ENCODE results near the gene PIK3R2. TPM values are rescaled to one million over a fixed set of nuclear protein-coding genes. Genes with fewer than 3 reads are reported as not detected.

The PIK3R2 gene
- total and polyA plus RNA-seq, 2 of the 13 experiments (the other 11 are each of a cell fraction or from before 2014, with no cell fraction given): 18.6 to 25.3 TPM

DNA sequence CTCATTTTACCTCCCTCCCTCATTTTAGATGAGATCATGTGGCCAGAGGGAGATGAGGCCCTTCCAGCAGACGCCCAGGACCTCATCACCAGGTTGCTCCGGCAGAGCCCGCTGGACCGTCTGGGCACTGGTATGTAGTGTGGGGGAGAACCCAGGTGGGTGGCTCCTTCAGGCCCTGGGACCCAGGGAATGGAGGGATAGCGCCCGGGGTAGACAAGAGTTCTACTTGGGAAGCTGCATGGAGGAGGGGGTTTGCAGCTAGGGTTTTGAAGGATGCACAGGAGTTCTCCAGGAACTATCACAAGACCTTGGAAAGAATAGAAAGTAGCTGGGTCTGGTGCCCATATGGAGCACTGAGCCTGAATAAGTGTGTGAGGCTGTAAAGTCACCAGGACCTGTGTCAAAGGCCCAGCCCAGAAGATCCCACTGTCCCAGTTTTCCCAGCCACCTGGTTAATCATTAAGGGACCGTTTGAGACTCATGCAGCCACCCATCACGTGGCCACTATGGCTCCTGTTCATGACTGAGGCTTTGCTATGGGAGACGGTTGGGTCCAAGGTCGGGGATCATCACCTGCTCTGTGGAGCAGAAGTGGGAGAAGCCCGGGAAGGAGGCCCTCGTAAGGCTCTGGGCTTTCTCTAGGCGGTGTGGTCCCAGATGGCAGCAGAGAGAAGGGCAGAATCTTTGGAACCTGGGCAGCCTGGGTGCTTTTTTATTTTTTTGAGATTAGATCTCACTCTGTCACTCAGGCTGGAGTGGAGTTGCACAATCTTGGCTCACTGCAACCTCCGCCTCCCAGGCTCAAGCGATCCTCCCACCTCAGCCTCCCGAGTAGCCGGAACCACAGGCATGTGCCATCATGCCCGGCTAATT, 17.0 kb upstream of the PIK3R2 start (continued):
- TF ChIP-seq, protein P1, sequence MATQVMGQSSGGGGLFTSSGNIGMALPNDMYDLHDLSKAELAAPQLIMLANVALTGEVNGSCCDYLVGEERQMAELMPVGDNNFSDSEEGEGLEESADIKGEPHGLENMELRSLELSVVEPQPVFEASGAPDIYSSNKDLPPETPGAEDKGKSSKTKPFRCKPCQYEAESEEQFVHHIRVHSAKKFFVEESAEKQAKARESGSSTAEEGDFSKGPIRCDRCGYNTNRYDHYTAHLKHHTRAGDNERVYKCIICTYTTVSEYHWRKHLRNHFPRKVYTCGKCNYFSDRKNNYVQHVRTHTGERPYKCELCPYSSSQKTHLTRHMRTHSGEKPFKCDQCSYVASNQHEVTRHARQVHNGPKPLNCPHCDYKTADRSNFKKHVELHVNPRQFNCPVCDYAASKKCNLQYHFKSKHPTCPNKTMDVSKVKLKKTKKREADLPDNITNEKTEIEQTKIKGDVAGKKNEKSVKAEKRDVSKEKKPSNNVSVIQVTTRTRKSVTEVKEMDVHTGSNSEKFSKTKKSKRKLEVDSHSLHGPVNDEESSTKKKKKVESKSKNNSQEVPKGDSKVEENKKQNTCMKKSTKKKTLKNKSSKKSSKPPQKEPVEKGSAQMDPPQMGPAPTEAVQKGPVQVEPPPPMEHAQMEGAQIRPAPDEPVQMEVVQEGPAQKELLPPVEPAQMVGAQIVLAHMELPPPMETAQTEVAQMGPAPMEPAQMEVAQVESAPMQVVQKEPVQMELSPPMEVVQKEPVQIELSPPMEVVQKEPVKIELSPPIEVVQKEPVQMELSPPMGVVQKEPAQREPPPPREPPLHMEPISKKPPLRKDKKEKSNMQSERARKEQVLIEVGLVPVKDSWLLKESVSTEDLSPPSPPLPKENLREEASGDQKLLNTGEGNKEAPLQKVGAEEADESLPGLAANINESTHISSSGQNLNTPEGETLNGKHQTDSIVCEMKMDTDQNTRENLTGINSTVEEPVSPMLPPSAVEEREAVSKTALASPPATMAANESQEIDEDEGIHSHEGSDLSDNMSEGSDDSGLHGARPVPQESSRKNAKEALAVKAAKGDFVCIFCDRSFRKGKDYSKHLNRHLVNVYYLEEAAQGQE (IDR thresholded peaks at IDR 0.05; ENCODE audit: borderline replicate concordance in 1 of 2, low read depth in 1 of 2, low read length in 2 of 2): no peak; a peak in 1 of 4 replicates
- TF ChIP-seq NAIF1 (CRISPR knock-in tag; IDR thresholded peaks at IDR 0.05; ENCODE audit: borderline replicate concordance) (no peak), HOXA9 (CRISPR knock-in tag; IDR thresholded peaks at IDR 0.05; ENCODE audit: borderline replicate concordance) (no peak), ZNF468 (CRISPR knock-in tag; IDR thresholded peaks at IDR 0.05) (no peak), ZNF605 (CRISPR knock-in tag; IDR thresholded peaks at IDR 0.05) (no peak), SP2 (CRISPR knock-in tag; IDR thresholded peaks at IDR 0.05) (no peak), NFAT5 (CRISPR knock-in tag; IDR thresholded peaks at IDR 0.05) (no peak), NONO (IDR thresholded peaks at IDR 0.05) (no peak), NONO (CRISPR knock-in tag; conservative IDR thresholded peaks at IDR 0.05) (no peak; the same call in 1 of the 2 replicates), STAT6 (CRISPR knock-in tag; IDR thresholded peaks at IDR 0.05; ENCODE audit: borderline replicate concordance) (no peak), KDM6A (CRISPR knock-in tag; IDR thresholded peaks at IDR 0.05; ENCODE audit: low read depth) (peak; percentile 90)
- TF ChIP-seq, protein P2, sequence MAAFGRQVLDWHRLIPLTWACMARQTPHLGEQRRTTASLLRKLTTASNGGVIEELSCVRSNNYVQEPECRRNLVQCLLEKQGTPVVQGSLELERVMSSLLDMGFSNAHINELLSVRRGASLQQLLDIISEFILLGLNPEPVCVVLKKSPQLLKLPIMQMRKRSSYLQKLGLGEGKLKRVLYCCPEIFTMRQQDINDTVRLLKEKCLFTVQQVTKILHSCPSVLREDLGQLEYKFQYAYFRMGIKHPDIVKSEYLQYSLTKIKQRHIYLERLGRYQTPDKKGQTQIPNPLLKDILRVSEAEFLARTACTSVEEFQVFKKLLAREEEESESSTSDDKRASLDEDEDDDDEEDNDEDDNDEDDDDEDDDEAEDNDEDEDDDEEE (CRISPR knock-in tag; IDR thresholded peaks at IDR 0.05): no peak
